Measurements from ENCODE around the gene UGT1A8.

UGT1A8 gene

DNA sequence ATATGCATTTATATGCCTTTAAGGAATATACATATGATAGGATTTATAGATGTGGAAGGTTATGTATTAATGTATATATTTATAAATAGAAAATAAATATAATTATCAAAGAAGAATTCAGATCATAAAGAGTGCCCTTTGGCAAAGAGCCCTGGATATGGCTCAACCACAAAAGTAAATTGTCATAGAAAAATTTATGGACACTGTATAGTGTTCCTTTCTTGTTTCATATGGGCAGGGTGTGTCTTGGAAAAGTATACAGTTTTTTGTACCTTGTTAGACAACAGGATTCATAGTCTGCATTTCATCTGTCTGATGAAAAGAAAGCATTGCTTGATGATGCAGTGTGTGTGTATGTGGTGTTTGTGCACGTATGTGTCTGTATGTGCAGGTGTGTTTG is 67.2 kb downstream of the UGT1A8 start:
- Mint-ChIP-seq H3K27me3 (ENCODE audit: low read depth, poor library complexity) (peaks cover 9% of the 10 kb centered on the region), H3K4me3 (no peak overlapping the region), H3K9me3 (no peaks in the 10 kb centered on the region), H3K27ac (no peak overlapping the region), H3K36me3 (ENCODE audit: low read depth) (no peaks in the 10 kb centered on the region), H3K4me1 (no peaks in the 10 kb centered on the region)
- no peak for DNase-seq
- no peak for TF ChIP-seq CTCF (IDR thresholded peaks at IDR 0.05)

DNA sequence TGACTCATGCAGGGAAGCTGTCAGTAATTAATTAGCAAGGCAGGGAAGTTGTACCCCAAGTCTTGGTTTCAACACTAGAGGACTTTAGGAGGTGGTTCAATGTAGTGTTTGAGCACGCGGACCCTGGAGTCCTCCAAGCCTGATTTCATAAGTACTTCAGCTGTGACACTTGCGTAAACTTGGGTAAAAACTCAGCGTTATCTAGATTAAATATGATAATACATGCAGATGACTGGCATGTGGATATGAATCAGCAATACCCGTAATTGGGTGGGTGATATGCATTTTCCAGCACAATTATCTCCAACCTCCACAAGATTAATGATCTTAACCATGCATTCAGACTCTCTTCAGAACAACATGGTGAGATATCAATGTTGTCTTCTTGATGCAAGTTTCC is 69.5 kb downstream of the UGT1A8 start:
- Mint-ChIP-seq H3K4me1 (no peaks in the 10 kb centered on the region), H3K27ac (no peak overlapping the region), H3K27me3 (ENCODE audit: low read depth, poor library complexity) (peaks cover 2% of the 10 kb centered on the region), H3K4me3 (no peak overlapping the region), H3K36me3 (ENCODE audit: low read depth) (no peaks in the 10 kb centered on the region), H3K9me3 (no peaks in the 10 kb centered on the region)
- TF ChIP-seq CTCF (IDR thresholded peaks at IDR 0.05), result no peak
- no peak for DNase-seq

DNA sequence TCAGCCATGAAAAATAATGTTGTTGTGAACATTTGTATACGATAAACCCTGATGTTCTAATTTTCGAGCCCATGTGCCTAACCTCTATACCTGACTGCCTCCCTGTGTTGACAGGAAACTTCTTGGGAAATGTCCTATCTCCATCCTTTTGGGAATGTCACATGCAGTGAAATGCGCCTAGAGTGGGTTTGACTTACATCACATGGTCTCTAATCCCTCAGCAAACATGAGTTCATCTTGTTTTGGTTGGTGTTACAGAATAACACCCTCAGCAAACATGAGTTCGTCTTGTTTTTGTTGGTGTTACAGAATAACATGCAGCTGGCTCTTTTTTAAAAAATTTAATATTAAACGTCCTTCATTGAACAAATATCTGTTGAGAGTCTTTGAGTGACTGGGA is 70.9 kb downstream of the UGT1A8 start:
- H3K27ac Mint-ChIP-seq, result no peak overlapping the region
- peaks cover 5% of the 10 kb centered on the region for H3K27me3 Mint-ChIP-seq (ENCODE audit: low read depth, poor library complexity)
- no peaks in the 10 kb centered on the region for H3K36me3 Mint-ChIP-seq (ENCODE audit: low read depth)
- H3K9me3 Mint-ChIP-seq, result no peaks in the 10 kb centered on the region
- no peak overlapping the region for H3K4me3 Mint-ChIP-seq
- TF ChIP-seq CTCF (IDR thresholded peaks at IDR 0.05), result no peak
- DNase-seq, result no peak
- no peaks in the 10 kb centered on the region for H3K4me1 Mint-ChIP-seq

DNA sequence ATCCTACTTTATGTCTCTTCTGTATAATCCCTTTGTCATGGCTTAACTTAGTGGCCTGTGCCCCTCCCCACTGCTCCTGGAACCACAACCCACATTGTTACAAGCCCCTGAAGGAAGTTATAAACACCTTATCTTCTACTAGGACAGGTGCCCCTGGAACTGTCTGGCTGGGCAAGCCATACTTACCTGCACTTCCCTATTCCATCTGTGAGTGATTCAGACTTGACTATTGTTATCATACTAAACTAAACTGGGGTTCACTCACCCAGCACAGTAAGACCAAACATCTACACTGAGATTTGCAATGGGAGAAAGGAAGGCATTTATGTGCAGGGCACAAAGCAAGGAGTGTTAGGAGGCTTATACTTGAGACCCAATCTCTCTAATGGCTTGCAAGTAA is 71.6 kb downstream of the UGT1A8 start:
- H3K36me3 Mint-ChIP-seq (ENCODE audit: low read depth), result no peaks in the 10 kb centered on the region
- no peak overlapping the region for H3K27ac Mint-ChIP-seq
- no peaks in the 10 kb centered on the region for H3K9me3 Mint-ChIP-seq
- H3K4me1 Mint-ChIP-seq, result peaks cover 5% of the 10 kb centered on the region
- no peak for DNase-seq
- peaks cover 5% of the 10 kb centered on the region for H3K27me3 Mint-ChIP-seq (ENCODE audit: low read depth, poor library complexity)
- no peak overlapping the region for H3K4me3 Mint-ChIP-seq
- TF ChIP-seq CTCF (IDR thresholded peaks at IDR 0.05), result no peak

DNA sequence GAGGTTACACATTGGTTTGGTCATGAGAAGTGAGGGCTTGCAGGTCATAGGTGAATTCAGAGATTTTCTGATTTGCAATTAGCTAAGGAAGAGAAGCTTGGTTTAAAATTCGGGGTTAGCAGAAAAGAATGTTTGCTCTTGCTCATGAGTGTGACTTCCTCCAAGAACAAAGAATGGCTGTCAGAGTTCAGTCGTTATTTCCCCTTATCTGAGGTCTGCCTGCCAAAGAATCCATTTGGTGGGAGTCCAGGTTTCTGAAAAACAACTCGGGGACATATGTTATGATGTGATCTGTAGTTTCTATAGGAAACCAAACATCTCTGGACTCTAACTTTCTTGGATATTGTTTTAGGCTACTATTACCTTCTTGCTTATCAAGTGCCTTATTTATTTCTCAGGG is 72.1 kb downstream of the UGT1A8 start:
- peaks cover 5% of the 10 kb centered on the region for H3K27me3 Mint-ChIP-seq (ENCODE audit: low read depth, poor library complexity)
- DNase-seq, result no peak
- H3K36me3 Mint-ChIP-seq (ENCODE audit: low read depth), result no peaks in the 10 kb centered on the region
- no peak overlapping the region for H3K4me3 Mint-ChIP-seq
- H3K27ac Mint-ChIP-seq, result no peak overlapping the region
- H3K4me1 Mint-ChIP-seq, result peaks cover 5% of the 10 kb centered on the region
- no peak for TF ChIP-seq CTCF (IDR thresholded peaks at IDR 0.05)
- H3K9me3 Mint-ChIP-seq, result no peaks in the 10 kb centered on the region

- Mint-ChIP-seq H3K27me3 (ENCODE audit: low read depth, poor library complexity) (peaks cover 5% of the 10 kb centered on the region), H3K9me3 (no peaks in the 10 kb centered on the region), H3K36me3 (ENCODE audit: low read depth) (no peaks in the 10 kb centered on the region), H3K27ac (no peak overlapping the region), H3K4me1 (peaks cover 5% of the 10 kb centered on the region), H3K4me3 (no peak overlapping the region)
- no peak for TF ChIP-seq CTCF (IDR thresholded peaks at IDR 0.05)
- no peak for DNase-seq
Observed at GRCh38 chr2:233690444-233690843, 73.0 kb downstream of the UGT1A8 start.

All from nephron progenitor cell (in vitro differentiated cells).